GM21619 (cell line): ENCODE results near the gene P2RY12.
A peak's percentile ranks its signal among the peaks of the same experiment; 100 is the strongest.

Experiments used
- ATAC-seq: cut with Tn5 transposase; IDR thresholded peaks from one replicate; pipeline ENCODE4 v1.9.1; 2021; ENCODE audit not compliant: unreplicated experiment

Gene P2RY12

DNA sequence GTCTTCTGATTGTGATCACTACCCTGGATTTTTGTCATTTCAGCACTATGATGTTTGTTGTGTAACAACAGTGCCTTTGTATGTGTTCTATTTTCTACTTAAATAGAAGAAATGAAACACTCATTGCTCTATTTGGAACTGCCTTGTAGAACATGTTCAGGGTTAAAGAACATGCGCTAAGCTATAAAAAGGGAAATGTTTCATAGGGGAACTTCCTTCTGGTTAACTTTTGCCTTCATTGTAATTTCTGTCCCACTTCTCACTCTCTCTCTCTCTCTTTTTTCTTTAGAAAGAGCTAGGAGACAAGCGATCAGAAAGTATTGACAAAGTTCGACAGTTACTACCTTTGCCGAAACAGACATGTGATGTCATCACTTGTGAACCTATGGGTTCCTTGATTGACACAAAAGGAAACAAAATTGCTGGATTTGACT, at the start of gene P2RY12:
TSS of gene P2RY12 (minus strand) at position 13 of the 434 bp plus-strand sequence. CDS start 45,908 bp downstream, outside the sequence.
- peak; percentile 34 for ATAC-seq

GRCh38 chr3:151432616-151433372, 48.2 kb upstream of the P2RY12 start:
- ATAC-seq = no peak

DNA sequence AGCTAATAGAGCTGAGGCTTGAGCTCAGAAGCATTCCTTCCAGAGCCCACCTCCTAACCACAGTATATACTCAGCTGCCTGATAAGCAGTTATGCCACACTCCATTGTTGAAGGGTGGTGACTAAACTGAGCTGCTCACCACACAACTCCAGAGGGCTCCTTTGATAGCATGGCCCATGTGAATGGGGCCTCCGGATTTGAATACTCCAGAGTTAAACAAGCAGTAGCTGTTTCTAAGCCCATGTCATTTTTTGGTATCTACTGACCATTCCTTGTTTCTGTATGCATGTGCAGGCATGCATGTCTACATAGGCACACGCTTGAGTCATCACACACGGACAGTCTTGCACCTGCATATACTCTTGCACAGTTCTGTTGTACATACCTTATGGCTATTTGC, 47.4 kb upstream of the P2RY12 start:
- no peak for ATAC-seq

- ATAC-seq = no peak
Observed at GRCh38 chr3:151430821-151431484, 46.4 kb upstream of the P2RY12 start.

GRCh38 chr3:151428386-151428785, 43.8 kb upstream of the P2RY12 start:
- ATAC-seq = no peak

DNA sequence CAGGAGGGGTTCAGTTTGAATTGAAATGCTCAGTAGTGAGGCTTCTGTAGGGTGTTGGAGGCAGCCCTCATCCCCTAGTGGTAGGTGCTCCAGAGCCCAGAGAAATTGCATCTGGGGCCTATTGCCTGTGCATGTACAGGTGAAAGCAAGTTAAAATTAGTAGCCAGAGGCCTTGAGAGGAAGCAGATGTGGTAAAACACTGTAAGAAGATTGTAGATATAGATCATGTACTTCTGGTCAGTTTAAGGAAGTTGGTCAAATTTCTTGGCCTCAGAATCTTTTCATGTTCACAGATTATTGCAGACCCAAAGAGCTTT, 41.7 kb upstream of the P2RY12 start:
- ATAC-seq = no peak

DNA sequence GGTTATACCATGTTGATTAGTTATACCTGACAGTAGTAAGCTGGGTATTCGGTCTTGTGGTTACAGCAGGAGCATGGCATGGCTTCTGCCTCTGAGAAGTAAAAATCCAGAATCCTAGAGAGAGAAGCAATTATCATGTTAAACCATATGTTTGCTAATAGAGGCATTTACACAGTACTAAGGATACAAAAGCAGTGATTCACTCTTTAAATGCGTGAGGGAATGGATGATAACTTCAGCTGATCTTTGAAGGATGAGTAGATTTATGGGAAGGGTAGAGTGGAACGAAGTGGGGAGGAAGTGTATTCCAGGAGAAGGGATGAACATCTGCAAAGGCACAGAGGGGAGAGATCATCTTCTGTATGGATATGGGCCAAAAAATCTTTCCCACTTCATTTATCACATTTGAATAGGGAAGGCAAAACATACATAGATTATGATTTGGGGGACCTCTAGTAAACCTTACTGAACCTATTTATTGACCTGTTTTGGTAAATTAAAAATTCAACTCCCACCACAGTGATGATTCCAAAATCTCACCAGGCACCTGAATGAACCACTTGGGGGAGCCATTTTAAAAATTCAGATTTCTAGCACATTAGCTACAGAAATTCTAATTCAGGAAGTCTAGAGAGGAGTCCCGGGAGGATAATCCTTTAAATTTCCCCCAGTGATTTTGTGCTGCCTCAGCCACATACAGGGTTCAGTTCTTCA, 41.2 kb upstream of the P2RY12 start:
- ATAC-seq = no peak

- ATAC-seq = no peak
Observed at GRCh38 chr3:151423091-151423490, 38.5 kb upstream of the P2RY12 start.

DNA sequence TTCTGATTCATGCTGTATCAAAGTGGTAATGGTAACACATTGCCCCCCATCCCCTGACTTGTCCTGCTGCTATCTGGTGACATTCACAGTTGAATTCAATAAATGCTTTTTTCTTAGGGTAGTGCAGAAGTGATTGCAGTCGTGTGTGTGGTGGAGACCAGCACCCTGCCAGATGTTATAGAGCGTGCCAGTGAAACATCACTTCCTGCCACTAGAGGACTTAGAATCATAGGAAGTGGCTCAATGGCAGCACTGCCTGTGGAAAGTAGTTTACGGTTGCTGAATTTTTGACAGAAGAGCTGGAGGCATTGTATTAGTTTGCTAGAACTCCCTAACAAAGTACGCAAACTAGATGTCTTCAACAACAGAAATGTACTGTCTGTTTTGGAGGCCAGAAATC, 37.4 kb upstream of the P2RY12 start:
- no peak for ATAC-seq

DNA sequence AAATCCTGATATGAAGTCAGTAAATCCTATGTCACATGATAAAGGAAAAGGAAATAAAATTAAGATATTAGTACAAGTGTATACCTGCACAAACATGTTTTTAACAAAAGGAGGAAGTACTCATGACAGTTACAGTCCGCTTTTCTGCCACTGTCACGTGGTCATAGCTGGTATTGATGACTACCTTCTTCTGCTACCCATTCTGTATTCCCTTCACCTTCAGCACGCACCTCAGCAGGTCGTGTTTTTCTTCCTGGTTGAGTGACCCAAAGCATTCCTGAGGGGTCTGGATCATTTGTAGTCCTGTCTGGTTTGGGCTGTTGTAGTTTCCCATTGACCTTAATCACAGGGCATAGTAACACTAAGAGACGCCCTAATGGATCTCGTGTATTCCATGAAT, 35.3 kb upstream of the P2RY12 start:
- ATAC-seq = no peak

- ATAC-seq = no peak
Observed at GRCh38 chr3:151415289-151415688, 30.7 kb upstream of the P2RY12 start.

DNA sequence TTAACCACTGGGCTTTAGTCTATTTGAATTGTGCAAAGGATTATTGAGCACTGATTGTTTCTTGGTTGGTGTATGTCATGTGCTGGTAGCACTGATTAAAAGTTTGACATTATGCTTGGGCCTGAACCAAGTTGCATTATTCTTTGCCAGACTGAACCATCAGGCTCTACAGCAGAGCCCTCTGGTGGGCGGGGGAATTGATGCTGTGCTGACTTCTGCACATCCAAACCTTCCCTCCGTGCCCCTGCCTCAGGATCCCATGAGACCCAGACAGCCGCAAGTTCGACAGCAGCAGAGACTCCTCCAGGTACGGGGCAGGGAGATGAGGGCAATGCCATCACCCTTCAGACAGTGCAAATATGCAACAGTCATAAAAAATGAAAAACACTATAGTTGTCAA, 28.4 kb upstream of the P2RY12 start:
- ATAC-seq = no peak

DNA sequence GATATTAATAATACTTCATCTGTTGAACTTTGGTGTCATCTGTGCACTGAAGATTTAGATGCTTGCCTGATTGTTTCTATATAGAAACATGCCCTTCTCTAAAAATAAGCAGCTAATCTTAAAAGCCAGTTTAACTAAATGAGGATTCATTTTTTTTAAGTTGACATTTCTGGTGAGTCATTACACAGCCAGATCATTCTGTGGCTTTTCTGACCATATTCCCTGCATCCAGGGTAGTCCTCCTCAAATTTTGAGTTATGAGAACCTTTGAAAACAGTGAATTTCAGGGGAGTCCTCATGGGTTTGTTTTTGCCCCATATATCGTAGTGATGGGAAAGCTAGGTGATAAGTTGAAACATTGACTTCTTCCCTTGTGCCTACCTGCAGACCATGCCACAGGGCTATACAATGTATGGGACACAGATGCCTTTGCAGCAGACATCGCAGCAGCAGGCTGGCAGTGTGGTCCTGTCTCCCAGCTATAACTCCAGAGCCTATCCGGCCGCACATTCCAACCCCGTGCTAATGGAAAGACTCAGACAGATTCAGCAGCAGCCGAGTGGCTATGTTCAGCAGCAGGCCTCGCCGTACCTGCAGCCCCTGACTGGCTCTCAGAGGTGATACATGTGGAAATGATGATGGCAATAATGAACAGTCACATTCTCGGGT, 26.5 kb upstream of the P2RY12 start:
- ATAC-seq = no peak

GRCh38 chr3:151407928-151408327, 23.4 kb upstream of the P2RY12 start:
- ATAC-seq = no peak

DNA sequence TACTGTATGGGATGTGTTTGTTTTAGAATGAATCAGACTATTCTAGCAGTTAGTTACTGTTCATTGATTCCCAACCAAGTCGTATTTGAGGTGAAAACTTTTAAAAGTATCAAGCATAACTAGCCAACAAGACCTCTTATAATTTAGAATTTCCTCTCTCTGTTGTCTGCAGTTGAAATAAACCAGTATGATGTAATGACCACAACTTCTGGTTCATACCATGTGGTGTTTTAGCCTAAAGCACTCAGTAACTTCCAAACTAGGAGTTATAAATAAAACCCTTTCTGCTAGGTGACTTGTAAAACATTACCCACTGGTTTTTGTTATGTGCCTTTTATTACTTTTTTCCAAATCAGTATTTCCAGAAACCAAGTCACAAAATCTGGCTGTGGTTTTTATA, 19.8 kb upstream of the P2RY12 start:
- ATAC-seq = peak; percentile 80

GRCh38 chr3:151403246-151403645, 18.7 kb upstream of the P2RY12 start:
- ATAC-seq = no peak

- ATAC-seq = no peak
Observed at GRCh38 chr3:151402349-151402748, 17.8 kb upstream of the P2RY12 start.

GRCh38 chr3:151400341-151400740, 15.8 kb upstream of the P2RY12 start:
- no peak for ATAC-seq

DNA sequence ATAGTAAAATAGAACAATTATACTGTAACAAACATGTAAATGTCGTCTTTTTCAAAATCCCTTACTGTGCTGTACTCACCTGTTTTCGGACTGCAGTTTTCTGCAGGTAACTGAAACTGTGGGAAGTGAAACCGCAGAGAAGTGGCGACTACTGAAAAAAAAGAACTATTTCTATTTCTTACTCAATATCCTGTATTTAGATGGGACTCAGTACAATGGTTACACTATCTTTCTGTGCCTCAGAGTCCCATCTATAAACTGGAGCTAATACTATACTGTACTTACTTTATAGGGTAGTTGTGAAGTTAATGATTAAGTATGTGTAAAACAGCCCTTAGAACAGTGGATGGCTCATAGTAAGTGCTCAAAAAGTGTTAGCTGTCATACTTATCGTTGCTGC, 14.3 kb upstream of the P2RY12 start:
- no peak for ATAC-seq

GRCh38 chr3:151395806-151396205, 11.3 kb upstream of the P2RY12 start:
- no peak for ATAC-seq

GRCh38 chr3:151394611-151395010, 10.1 kb upstream of the P2RY12 start:
- no peak for ATAC-seq

GRCh38 chr3:151393941-151394340, 9.4 kb upstream of the P2RY12 start:
- ATAC-seq = no peak
